A549 (cell line): ENCODE measurements around the gene SIGMAR1.

ENCODE experiments used
- CBX2 ChIP-seq: fragments of 200-600 bp; sonication (generic); IDR thresholded peaks from 2 replicates; pipeline ENCODE4 v1.6.1; 2016; ENCODE audit warnings: low read depth, mild to moderate bottlenecking, borderline replicate concordance
- CTCF ChIP-seq: fragments of >200 bp; sonication (Bioruptor Twin); formaldehyde crosslinking; IDR thresholded peaks from 3 replicates; pipeline ENCODE4 v1.5.1; 2016
- SREBF2 ChIP-seq: fragments of 450-650 bp; IDR thresholded peaks from 2 replicates; pipeline ENCODE4 v1.6.1; 2014; ENCODE audit warnings: mild to moderate bottlenecking, moderate library complexity
- USF2 ChIP-seq: fragments of 450-650 bp; IDR thresholded peaks from 2 replicates; pipeline ENCODE4 v1.6.1; 2014; ENCODE audit warnings: antibody characterized with exemption

GRCh38 chr9:34624475-34625185, 13.0 kb downstream of the SIGMAR1 start:
- no peak for TF ChIP-seq CTCF
- TF ChIP-seq SREBF2: no peak
- TF ChIP-seq USF2: no peak
- TF ChIP-seq CBX2: no peak
